ENCODE measurements around the gene MED9. TPM values are rescaled to one million over a fixed set of nuclear protein-coding genes. Genes with fewer than 3 reads are reported as not detected.

Gene MED9
- total and polyA plus RNA-seq, 12 donors: 8.2 to 41.2 (median 18.4) TPM

- DNase-seq: peak in 1 of 7 donors; percentile 5
- Histone ChIP-seq H3K9me3 (replicated peaks in 1 of 3) (no peaks in the 10 kb centered on the region), H3K4me1 (replicated peaks in 1 of 2) (no peaks in the 10 kb centered on the region), H3K36me3 (replicated peaks in 1 of 2) (no peaks in the 10 kb centered on the region), H3K27me3 (no peaks in the 10 kb centered on the region), H3K27ac (no peak overlapping the region), H3K4me3 (no peak overlapping the region)
- WGBS, 4 donors: 91 to 95% (median 94%) methylated on average over 15 to 21 of the region's 21 CpGs
- TF ChIP-seq POLR2A (IDR thresholded peaks at IDR 0.05) (no peak), CTCF (IDR thresholded peaks at IDR 0.05) (no peak)
- intact Hi-C loops (cut with DNase I): loop anchor here (5.0 kb wide), 1 partner anchor 52 kb away; no protein-coding TSS in a partner anchor
Observed at GRCh38 chr17:17509601-17510425, 33.0 kb downstream of the MED9 start.

GRCh38 chr17:17510456-17511292 is 33.9 kb downstream of the MED9 start:
- Histone ChIP-seq H3K9me3 (replicated peaks in 1 of 3) (no peaks in the 10 kb centered on the region), H3K27me3 (no peaks in the 10 kb centered on the region), H3K4me3 (no peak overlapping the region), H3K27ac (no peak overlapping the region), H3K4me1 (replicated peaks in 1 of 2) (no peaks in the 10 kb centered on the region), H3K36me3 (replicated peaks in 1 of 2) (no peaks in the 10 kb centered on the region)
- no peak for DNase-seq
- intact Hi-C loops (cut with DNase I): no loop called here
- TF ChIP-seq POLR2A (IDR thresholded peaks at IDR 0.05) (no peak), CTCF (IDR thresholded peaks at IDR 0.05) (no peak)
- WGBS, 4 donors: 87 to 90% (median 88%) methylated on average over 16 to 20 of the region's 20 CpGs

- WGBS, 4 donors: 79 to 89% (median 83%) methylated on average over 6 to 12 of the region's 12 CpGs
- TF ChIP-seq CTCF (IDR thresholded peaks at IDR 0.05) (no peak), POLR2A (IDR thresholded peaks at IDR 0.05) (no peak)
- Histone ChIP-seq H3K4me3 (no peak overlapping the region), H3K27ac (no peak overlapping the region), H3K4me1 (replicated peaks in 1 of 2) (no peaks in the 10 kb centered on the region), H3K36me3 (replicated peaks in 1 of 2) (no peaks in the 10 kb centered on the region), H3K27me3 (no peaks in the 10 kb centered on the region), H3K9me3 (replicated peaks in 1 of 3) (no peaks in the 10 kb centered on the region)
- peak in 1 of 7 donors; percentile 2 for DNase-seq
- intact Hi-C loops (cut with DNase I): no loop called here
Observed at GRCh38 chr17:17511293-17511741, 34.5 kb downstream of the MED9 start.
